GM18861 (cell line): ENCODE results near the gene UBE4A.
A peak's percentile ranks its signal among the peaks of the same experiment; 100 is the strongest.

ENCODE experiments used
- ATAC-seq: cut with Tn5 transposase; IDR thresholded peaks from one replicate; pipeline ENCODE4 v1.9.1; 2021; ENCODE audit not compliant: unreplicated experiment

Gene UBE4A

DNA sequence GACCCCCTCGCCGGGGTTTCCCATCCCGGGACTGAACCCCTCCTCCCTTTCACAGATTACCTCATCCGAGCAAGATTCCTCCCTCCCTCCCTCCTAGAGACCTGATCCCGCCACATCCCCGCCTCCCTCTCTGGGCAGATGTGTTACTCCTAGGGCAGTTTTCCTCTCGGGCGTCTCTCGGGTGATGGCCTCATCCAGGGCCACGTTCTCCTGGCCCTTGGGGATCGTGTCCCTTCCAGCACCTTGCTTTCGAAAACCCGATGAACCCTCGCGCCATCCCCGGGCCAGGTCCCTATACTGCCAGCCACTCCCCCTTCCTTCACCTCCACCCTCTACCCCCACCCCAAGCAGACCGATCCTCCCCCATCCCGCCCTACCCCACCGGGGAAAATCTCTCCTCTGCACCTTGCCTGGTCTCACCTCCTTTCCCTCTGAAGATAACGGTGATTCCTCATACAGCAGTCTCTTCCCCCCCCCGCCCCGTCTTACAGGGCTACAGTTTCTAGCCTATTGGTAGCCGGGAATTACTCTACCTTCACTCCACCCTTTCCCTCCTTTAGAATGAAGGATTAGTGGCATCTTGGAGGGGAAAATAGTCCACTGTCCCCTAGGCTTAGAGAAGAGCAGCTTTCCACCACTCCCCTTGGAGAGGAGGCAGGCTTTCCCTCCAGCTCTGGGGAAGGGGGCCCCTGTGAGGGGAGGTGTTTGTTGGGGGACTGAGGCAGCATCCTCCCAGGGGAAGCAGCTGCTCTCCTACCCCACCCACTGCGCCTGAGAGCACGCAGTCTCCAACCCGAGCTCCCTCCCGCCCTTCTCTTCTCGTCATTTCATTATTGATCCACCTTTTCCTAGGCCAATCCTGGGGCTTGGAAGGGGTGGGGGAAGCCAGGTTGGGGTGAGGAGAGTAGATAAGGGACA lies 78.1 kb downstream of the UBE4A start:
- ATAC-seq: no peak

DNA sequence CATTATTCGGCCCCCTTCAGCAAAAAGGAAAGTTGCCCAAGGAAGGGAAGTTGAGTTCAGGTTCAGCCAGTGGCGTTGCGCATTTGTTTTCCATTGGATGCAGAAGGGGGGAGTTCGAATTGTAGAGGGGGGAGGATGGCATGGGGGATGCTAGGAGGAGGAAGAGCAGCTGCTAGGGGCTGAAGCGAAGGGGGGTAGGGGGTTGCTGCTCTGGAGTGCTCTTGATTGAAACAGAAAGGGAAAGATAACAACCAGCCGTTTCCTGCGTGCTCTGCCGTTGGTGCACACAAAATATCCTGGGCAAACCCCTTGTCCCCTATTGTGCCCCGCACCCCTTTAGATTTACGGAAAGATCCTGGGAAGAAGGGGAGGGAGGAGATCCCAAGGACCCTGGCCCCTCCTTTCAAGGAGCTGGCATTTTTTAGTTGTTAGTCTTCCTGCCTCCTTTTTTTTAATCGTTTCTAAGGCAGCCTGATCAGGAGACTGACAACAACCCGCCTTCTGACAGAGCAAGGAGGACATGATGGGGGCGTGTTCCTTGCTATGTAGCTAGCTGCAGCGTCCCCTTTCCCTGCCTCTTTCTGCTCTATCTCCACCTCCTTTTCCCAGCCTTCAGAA lies 79.0 kb downstream of the UBE4A start:
- ATAC-seq: no peak

DNA sequence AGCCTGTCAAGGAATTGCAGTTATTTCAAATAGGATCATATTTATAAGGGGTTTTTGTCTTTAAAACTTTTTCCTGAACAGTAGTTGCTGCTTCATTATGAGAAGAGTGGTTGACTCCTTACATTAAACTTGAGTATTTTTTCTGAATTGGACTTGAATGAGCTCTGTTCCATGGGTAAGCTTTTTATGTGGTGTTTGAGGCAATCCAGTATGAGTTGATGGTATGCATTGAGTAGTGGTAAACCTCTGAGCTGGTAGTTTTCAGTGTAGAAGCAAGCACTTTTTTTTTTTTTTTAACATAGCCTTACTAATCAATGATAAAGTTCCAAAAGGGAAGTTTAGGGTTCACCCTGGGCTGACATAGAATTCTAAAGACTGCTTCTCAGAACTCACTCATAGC lies 80.2 kb downstream of the UBE4A start:
- no peak for ATAC-seq

DNA sequence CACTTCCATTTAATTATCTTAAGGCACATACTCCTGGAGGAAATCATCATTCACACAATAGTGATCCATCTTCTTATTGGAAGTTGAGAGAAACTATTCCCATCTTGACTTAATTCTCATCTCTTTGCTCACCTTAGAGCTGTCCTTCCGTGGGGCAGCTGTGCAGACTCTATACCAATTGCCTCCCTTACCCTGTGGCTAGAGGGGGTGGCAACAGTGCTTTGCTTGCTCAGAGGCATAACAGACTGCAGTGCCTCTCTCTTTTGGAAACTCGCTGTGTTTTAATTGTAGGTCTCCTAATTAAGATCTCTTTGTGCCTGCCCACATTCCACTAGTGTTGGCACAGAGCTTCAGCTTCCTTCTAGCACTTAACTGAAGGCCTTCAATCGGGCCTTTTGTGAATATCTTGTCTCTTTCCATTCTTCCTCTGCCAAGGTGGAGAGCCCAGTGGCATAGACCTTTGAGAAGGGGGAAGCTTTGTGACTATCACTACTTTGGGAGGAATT lies 82.4 kb downstream of the UBE4A start:
- no peak for ATAC-seq

DNA sequence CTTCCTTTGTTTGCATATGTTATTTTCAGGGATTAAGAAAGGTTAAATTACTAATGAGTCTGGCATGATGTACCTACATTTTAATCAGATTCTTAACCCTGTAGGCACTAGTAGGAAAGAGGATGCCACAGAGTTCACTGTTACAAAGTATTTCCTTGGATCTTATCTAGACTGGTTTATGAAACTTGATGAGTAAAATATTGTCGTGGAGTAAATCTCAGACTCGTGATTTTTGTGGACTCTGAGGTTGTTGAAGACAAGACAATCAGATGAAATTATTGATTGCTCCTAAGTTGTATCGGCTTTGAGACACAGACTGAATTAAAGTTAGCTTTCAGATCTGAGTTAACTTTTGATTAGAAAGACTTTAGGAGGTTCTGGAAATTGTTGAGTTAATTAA lies 82.9 kb downstream of the UBE4A start:
- no peak for ATAC-seq

DNA sequence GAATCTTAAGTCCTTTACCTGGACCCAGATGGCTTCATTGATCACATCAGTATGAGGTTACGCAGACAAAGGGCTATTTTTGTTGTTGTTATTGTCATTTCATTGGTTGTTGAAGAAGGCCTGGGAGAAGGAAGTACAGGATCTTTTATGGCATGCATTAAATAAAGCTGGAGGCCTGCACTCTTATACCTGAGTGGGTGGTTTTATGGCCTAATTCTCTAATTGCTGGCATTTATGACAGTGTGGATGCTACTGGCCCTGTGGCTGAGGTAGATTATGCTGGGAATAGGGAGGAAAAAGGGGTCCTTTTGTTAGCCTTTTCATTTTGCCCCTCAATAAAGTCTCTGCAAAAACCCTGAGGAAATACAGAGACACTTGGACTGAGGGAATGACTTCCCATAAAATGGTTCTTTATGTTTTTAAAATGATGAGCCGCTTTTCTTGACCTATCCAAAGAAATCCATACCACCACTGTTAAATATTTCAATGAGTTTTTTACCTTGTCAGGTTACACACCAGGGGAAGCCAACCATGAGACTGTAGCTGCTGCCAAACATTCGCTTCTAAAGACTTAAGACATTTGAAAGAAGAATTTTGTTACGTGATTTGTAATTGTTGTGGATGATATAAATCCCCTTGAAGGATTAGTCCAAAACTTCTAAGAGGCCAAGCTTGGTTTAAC lies 83.6 kb downstream of the UBE4A start:
- ATAC-seq: peak; percentile 9

DNA sequence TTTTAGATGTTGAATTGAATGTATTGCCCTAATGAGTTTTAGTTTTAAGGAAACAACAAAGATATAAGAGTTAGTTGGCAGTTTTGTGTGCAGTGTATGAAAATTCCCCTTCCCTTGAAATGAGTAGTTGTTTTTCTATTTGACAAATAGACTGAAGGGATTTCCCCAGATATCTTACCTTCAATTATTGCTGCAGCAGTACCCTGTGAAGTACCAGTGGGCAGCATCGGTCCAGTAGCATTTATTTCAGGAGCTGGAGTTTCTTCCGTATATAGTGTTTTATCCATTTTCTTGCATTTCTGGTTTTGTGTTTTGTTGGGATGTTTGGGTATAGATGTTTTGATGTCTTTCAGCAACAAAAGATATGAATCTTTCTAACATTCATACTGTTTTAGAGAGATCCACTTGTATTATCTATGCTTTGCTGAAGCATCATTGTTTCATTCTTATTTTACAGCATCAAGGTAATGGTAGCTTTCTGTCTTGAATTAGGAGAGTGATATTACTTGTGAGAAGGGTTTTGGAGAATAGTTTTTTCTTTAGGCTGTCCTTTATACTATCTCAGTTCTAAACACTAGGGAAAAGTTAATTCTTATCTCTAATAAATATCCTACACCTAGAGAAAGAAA lies 84.3 kb downstream of the UBE4A start:
- peak; percentile 28 for ATAC-seq

DNA sequence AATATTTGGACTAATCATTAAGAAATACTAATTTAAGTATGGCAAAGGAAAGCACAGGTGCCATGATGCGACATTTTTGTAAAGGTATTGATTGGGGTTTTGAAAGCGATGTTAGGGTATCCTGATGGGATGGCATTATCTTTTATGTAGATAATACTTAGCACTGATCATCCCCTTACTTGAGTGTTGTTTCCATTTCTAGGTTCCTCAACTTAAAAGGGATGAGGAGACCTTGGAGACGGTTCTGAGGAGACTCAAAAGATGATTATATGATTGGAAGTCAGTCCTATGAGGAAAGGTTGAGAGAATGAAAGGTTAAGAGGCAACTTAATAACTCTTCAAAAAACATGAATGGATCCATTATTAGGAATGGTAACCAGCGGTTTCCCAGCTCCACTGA lies 88.0 kb downstream of the UBE4A start:
- no peak for ATAC-seq

DNA sequence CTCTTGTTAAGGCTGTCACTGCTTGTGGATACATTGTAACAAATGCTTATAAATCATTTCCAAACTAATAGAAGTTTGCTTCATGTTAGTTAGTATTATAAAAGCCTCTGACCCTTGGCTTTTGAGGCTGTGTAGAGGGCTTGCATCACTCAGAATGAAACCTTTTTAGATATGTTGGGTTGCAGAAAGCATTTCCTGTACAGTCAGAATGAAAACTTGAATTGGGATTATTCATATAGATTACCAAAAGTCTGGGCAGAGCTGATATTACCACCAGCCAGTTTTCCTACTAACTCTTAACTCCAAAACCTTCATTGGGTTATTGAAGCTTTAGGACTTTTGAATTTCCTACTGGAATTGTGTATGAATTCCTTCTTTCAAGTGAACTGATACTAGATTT lies 88.9 kb downstream of the UBE4A start:
- ATAC-seq: peak; percentile 82
